Activated CD4-positive, alpha-beta T cell treated with anti-CD3 and anti-CD28 coated beads for 4 hours (primary cell): ENCODE measurements around the gene DPEP3.
"Not testable (repeated sequence)": the region's sequence is repeated elsewhere in the genome, so short reads cannot be mapped to it uniquely, and the experiment has no call there.

Experiments
- DNase-seq, 2 donors: peaks; one replicate each; pipeline ENCODE4 v3.0.0-alpha.2; 2020

The DPEP3 gene

GRCh38 chr16:67943619-67944504, 36.4 kb downstream of the DPEP3 start, which contains the start of gene LCAT:
LCAT (minus strand) TSS chr16:67944120; CDS start chr16:67944101, 19 bp downstream.
- DNase-seq = no peak

GRCh38 chr16:67943256-67943618, 37.1 kb downstream of the DPEP3 start:
- DNase-seq = no peak

- no peak for DNase-seq
Observed at GRCh38 chr16:67942510-67943255, 37.6 kb downstream of the DPEP3 start.

- peak; percentile 29 for DNase-seq
Observed at GRCh38 chr16:67942200-67942509, 38.1 kb downstream of the DPEP3 start.

- no peak for DNase-seq
Observed at GRCh38 chr16:67941469-67942199, 38.7 kb downstream of the DPEP3 start.

- DNase-seq = no peak
Observed at GRCh38 chr16:67940446-67941089, 39.7 kb downstream of the DPEP3 start.

- peak; percentile 41 to 47 for DNase-seq
Observed at GRCh38 chr16:67939507-67940445, 40.5 kb downstream of the DPEP3 start.

- DNase-seq = not testable (repeated sequence)
Observed at GRCh38 chr16:67937713-67938112, 42.6 kb downstream of the DPEP3 start.

GRCh38 chr16:67936880-67937605, 43.3 kb downstream of the DPEP3 start:
- peak; percentile 76 for DNase-seq

- DNase-seq = peak in 1 of 2 donors; percentile 49
Observed at GRCh38 chr16:67936124-67936879, 44.0 kb downstream of the DPEP3 start, which contains the start of gene PSMB10. PSMB10 (minus strand) TSS chr16:67936850; CDS start chr16:67936749, 101 bp downstream.

- peak; percentile 93 to 95 for DNase-seq
Observed at GRCh38 chr16:67935402-67936123, 44.7 kb downstream of the DPEP3 start.

GRCh38 chr16:67935101-67935401, 45.2 kb downstream of the DPEP3 start:
- no peak for DNase-seq

- no peak for DNase-seq
Observed at GRCh38 chr16:67934306-67935100, 45.8 kb downstream of the DPEP3 start.

- no peak for DNase-seq
Observed at GRCh38 chr16:67933805-67934204, 46.5 kb downstream of the DPEP3 start.

GRCh38 chr16:67932462-67932840, 47.8 kb downstream of the DPEP3 start:
- DNase-seq = no peak

GRCh38 chr16:67931712-67932461, 48.4 kb downstream of the DPEP3 start, which contains the start of gene CTRL:
CTRL (minus strand) TSS chr16:67931862; CDS start chr16:67931852, 10 bp downstream.
- DNase-seq = no peak

GRCh38 chr16:67930678-67931211, 49.6 kb downstream of the DPEP3 start:
- no peak for DNase-seq

GRCh38 chr16:67930191-67930590, 50.1 kb downstream of the DPEP3 start:
- DNase-seq = no peak
